Fibroblast of skin of right quadriceps (primary cell): ENCODE data around the gene SLC6A3.
"Not testable (repeated sequence)": the region's sequence is repeated elsewhere in the genome, so short reads cannot be mapped to it uniquely, and the experiment has no call there.

Experiments used
- DNase-seq: peaks from one replicate; pipeline ENCODE4 v3.0.0-alpha.2; 2013

SLC6A3 gene

DNA sequence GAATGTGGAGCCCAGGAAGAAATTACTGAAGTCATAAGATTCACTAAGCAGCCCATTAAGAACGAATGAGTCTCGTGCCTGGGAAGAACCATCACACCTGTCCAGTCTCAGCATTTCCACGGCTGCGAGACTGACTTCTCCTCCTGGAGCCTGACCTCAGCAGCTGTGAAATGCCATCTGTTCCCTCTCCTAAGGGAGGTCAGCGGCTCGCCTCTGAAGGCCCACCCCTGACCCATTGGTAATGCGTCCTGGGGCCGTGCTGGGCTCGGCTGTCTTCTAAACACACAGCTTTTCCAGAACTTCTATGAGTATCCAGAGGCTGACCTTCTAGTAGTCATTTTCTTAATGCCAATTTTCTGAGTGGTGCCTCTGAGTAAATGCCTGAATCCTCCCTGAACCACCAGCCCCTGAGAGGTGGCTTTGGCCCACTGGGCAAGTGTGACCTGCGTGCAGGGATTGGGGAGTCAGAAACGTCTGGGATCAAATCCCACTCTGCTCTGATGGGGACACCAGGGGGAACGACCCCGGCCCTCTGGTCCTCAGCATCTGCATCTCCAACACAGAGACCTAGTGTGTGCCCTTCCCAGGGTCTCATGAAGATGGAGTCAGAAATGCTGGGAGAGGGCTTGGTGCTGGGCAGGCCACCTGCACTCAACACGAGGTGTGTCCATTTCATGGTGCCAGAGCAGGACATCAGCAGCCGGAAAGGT is 5.7 kb downstream of the SLC6A3 start:
- DNase-seq, result no peak

DNA sequence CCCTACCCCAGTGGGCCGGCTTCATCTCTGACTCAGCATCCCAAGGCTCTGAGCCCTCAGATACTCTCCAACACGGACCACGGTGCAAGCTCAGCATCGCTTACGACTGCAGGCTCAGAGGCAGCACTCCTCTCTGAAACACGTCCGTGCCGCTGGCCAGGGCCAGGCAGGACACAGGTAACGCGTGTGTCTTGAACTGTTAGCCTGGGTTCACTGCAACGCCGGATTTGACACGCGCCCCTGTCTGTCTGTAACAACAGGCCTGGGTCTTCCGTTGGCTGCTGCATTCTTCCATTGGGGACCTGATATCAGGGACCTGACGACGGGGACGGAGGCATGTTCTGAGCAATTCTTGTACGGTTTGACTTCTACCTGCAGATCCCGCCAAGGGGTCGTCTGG is 6.4 kb downstream of the SLC6A3 start:
- DNase-seq, result no peak

DNA sequence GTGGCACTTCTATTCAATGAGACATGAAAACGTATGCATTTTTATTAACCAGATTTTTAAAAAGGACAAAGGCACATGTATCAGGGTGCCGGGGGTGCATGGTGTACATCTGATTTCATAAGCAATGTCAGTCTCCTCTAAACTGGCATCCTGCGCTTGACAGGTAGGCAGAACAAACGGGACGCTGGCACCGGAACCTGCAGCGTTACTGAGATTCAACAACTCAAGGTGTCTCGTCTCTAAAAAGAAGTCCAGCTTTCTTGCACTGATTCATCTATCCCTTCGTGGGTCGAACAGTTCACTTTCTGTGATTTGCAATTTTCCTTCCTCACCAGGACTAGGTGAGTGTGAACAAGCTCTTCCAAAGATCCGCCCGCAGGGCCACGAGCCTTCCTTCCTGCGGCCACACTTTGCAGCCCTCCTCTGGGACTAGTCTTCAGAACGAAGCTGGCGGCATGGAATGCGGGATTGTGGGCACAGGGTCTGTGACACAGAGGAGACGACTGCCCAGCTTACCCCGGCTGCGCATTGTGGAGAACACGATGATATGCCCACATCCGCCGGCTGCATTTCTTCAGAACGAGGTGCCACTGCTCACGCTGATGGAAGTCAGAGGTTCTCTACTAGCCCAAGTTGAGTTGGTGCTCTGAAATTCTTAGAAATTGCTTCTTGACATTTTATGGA is 7.2 kb downstream of the SLC6A3 start:
- DNase-seq, result no peak

DNA sequence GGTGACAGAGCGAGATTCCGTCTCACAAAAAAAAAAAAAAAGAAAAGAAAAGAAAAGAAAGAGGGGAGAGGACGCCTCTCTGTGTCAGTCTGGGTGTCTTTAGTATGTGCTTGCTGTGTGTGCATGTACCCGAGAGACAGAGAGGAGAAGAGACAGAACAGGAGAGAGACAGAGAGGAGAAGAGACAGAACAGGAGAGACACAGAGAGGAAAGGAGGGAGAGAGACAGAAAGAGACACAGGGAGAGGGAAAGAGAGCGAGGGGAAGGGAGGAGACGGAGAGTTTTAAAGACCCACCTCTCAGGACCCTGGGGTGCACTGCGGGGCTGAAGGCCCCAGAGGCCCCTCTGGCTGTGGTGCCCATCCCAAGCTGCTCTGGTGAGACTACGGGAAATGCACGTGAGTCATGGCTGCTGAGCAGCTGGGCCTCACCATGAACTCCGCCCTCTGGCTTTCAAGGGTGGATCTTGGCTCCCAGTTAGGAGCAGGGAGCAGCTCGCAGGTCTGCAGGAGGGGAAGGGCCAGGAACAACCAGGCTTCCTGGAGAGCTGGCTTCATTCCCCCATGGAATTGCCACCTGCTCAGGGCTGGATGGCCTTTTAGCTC is 7.9 kb downstream of the SLC6A3 start:
- DNase-seq, result peak; percentile 13

DNA sequence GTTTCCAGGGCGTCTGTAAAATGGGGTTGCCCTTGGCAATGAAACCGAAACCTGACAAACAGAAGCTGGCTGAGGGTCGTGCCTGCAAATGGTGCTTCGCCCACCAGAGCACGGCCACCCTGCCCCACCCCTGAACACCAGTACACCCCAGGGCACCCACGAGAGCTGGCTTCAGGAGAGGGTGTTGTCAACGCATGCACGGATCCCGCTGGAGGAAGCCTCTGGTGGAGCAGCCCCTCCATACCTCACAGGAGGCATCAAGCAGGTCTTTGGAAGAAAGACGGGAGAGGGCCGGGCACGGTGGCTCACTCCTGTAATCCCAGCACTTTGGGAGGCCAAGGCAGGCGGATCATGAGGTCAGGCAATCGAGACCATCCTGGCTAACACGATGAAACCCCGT is 8.6 kb downstream of the SLC6A3 start:
- no peak for DNase-seq

DNA sequence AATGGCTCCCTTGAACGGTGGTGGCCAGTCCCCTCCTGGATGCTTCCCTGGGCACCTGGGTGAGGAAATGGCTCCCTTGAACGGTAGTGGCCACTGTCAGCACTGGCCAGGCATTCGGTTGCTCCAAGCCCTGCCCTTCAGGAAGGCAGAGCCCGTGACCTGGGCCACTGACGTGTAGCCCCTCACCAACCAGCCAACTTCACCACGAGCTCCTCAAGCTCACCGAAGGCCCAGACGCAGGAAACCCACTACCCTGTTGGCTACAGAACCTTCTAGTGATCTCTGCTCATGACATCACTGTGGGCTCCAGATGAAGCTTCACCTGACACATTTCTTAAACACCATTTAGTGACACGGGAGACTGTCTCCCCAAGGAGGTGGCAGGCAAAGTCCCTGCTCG is 9.2 kb downstream of the SLC6A3 start:
- no peak for DNase-seq

DNA sequence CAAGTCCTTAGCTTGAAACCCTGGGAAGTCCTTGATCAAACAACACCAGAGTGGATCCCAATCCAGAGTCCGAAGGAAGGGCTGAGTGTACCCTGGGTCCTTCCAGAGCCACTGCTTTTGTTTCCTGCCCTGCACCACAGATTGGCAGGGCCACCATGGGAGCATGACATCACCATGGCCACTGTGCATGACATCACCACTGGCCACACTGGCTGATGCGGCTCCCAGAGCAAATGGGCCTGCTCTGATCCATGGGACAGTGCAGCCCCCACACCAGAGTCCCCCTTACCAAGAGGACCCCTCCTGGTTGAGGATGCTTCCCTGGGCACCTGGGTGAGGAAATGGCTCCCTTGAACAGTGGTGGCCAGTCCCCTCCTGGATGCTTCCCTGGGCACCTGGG is 9.9 kb downstream of the SLC6A3 start:
- no peak for DNase-seq

DNA sequence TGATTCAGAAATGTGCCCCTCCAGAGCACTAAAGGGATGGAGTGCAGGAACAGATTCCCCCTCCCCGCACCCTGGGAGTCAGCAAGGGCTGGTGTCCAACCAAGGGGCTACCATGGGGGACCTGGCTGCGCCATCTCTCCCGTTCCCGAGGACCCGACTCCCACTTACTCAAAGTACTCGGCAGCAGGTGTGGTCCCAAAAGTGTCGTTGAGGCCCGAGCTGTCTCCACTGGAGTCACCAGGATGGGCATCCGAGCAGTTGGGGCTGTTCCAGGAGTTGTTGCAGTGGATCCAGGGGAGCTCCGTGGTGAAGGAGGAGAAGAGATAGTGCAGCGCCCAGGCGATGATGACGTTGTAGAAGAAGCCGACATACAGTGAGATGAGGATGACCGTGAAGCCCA is 12.9 kb downstream of the SLC6A3 start:
- DNase-seq, result no peak

DNA sequence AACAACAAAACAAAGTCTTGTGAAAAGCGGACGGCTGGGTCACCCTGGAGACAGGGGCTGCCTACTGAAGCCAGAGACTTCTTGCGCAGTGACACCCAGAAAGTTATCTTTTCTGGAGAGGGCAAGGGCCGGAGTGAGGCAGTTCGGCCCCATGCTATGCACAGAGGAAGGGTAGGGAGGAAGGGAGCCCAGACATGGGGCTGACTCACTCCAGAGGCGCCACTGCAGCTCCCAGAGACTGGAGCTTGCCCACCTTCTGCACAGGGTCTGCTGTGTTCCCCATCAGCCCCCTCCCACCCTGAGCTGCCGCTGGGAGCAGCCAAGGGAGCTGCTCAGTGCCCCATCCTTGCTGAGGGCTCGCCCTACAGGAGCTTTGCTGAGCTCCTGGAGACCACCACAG is 13.3 kb downstream of the SLC6A3 start:
- DNase-seq, result no peak

DNA sequence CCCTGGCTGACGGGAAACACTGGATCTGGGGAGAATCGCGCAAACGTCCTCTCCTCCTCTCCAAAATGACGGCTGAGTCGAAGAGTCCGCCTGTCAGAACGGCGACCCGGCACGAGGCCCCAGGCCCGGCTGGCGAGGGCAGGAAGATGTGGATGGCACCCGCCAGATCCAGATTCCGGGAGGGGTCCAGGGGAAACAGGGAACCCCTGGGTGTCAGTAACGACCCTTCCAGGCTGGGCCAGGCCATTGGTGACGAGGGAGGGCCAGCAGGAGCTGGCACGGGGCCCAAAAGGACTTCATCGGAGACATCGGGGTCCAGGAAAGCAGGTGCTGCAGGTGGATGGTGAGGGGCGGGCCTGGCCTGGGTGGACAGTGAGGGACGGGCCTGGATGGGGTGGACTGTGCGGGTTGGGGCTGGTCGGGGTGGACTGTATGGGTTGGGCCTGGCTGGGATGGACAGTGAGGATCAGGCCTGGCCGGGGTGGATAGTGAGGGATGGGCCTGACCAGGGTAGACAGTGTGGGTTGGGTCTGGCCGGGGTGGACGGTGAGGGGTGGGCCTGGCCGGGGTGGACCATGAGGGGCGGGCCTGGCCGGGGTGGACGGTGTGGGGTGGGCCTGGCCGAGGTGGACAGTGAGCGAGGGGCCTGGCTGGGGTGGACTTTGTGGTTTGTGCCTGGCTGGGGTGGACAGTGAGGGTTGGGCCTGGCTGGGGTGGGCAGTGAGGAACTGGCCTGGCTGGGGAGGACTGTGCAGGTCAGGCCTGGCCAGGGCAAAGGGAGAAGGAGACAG is 14.0 kb downstream of the SLC6A3 start:
- DNase-seq, result no peak

DNA sequence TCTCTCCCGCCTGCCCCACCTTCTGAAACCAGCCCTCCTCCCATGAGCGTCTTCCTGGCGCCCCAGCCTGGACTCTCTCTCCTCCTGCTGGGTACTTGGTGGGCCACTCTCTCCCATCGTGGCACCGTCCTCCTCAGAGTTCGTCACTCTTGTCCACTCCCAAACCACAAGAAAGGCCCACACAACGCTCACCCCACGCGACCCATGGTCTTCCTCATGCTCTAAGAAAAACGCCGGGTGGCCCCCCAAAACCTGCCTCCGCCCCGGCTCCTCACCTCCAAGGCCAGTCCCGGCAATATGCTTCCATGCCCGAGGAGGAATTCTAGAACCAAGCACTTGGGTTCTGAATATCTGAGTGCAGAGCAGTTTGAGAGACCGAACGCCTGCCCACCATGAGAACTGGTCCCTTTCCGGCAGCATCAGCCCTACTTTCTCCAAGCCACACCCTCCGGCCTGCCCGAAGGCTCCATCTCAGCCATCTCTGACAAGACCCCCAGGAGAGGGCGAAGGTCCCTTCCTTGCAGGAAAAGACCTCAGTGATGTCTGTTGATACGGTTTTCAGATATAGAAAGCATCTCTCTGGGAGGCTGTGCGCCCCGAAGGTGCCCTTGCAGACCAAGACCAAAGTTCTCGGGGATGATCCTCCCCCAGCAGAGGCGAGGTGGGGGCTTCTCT is 15.0 kb downstream of the SLC6A3 start:
- no peak for DNase-seq

DNA sequence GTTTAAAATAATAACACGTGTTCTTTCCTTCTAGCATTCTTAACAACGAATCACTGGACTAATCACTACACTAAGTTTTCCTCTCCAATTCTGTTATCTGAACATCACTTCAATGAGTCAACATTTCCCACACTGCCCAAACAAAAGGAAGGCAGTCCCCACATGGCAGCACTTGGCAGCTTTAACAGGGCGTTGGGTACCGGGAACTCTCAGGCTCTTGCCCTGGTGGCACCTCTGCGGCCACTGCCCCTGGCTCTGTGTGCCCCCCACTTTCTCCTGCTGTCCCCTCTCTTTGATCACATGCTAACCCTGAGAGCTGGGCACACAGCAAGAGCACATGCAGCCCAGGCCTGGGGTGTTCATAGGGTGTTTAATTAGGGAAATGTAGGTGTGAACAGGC is 15.7 kb downstream of the SLC6A3 start:
- no peak for DNase-seq

DNA sequence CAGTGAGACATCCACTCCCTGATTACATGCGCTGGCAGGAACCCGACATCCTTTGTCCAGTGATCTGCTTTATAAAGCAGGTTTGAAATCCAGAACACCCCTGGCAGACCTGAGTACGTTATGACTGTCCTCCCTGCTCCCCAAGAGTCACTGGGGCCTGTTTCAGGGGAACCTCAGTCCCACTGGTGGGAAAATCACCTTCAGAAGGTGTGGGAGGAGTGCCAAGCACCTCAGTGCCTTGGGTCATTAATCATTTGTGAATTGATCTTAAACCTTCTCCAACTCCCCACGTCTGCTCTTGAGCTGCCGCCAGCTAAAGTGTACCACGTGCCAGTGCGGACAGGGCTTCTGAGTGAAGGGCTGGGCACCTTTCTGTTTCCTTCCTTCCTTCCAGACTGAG is 16.2 kb downstream of the SLC6A3 start:
- DNase-seq, result no peak

DNA sequence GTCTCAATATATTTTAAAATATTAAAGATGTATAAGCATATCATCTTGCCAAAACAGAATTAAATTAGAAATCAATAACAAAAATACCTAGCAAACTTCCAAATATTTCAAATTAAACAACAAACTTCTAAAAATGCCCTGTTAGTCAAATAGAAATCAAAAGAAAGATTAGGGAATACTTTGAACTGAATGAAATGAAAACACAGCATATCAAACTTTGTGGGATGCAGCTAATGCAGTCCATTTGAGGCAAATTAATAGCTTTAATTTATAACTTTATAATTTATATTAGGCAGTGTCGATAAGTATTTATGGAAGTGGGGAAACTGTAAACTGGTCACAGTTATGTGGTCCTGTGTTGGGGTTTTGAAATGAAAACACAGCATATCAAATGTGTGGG is 17.1 kb downstream of the SLC6A3 start:
- no peak for DNase-seq

DNA sequence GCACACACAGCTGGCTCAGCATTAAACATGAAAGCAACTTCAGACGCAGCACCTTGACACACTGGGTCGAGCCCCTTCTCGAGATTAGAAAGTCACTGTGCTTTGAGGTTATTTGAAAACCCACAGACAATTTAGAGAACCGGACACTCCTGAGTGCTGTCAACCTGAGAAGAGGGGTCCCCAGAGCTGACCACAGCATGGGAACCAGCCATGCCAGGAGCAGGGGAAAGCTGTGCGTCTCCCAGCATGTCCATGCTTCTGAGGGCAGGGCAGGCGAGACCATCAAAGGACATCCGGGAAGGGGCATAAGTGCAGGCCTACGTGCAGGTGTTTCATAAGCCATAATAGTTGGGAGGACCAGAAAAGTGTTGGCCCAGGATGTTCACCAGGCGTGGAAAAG is 20.5 kb downstream of the SLC6A3 start:
- DNase-seq, result no peak

DNA sequence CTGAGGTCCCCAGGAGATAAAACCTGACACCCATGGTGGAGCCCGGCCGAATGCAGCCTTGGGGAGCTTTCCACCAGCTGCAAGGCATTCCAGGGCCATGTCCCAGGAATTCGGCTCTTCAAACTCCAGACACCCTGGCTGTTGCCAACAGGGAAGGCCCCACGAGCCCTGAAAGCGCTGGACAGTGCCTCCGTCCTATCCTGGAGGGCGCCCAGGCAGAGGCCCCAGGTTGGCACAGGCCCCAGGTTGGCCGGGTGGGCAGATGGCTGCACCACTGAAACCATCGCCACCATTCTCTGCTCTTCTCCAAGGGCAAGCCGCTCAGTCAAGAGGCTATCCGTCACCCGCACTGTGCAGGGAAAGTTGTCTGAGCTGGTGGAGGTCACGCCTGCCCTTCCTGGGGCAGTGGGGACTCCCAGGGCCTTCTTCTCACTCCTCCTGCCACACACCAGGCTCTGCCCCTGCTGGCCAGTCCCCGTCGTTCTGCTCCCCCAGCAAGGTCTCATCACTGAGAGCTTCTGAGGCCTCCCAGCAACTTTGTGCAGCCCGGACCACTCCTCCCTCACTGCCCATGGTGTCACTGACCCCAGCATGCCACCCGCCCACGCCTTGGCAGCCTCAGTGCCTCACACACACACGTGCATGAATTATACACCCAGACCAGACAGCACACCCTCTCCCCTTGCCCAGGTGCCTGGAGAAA is 21.2 kb downstream of the SLC6A3 start:
- DNase-seq, result no peak

DNA sequence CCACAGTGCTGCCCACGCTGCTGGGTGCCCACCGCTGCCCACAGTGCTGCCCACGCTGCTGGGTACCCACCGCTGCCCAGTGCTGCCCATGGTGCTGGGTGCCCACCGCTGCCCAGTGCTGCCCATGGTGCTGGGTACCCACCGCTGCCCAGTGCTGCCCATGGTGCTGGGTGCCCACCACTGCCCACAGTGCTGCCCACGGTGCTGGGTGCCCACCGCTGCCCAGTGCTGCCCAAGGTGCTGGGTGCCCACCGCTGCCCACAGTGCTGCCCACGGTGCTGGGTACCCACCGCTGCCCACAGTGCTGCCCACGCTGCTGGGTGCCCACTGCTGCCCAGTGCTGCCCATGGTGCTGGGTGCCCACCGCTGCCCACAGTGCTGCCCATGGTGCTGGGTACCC is 22.7 kb downstream of the SLC6A3 start:
- DNase-seq, result not testable (repeated sequence)

DNA sequence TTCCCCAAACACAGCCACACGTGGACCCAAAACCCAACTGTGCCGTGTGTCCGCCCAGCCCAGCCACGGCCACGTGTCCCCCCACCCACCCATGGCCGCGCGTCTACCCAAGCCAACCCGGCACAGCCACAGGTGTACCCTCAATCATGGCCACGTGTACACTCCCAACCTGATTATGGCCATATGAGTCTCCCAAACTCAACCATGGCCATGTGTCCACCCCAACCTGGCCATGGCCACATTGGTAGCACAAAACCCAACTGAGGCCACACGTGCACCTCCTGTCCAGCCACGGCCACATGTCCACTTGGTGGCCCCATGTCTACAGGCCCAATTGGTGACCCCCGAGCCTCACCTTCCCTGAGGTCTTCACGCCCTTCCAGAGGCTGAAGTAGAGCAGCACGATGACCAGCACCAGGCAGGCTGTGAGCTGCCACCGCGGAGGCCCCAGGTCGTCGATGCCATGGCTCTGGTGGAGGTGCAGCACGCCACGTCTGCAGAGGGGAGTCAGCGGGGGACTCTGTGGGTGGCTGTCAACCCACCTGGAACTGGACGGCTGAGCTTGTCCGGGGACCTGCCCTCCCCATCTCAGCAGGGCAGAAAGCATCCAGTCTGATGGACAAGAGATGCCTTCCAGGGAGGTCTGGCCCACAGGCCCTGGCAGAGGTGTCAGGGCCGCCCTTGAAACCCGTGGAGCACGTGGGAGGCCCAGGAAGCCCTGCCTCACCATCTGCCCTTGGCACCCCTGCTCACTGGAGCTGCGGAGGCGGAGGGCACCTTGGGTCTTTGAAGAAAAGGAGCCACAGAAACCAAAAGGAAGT is 23.5 kb downstream of the SLC6A3 start:
- no peak for DNase-seq

DNA sequence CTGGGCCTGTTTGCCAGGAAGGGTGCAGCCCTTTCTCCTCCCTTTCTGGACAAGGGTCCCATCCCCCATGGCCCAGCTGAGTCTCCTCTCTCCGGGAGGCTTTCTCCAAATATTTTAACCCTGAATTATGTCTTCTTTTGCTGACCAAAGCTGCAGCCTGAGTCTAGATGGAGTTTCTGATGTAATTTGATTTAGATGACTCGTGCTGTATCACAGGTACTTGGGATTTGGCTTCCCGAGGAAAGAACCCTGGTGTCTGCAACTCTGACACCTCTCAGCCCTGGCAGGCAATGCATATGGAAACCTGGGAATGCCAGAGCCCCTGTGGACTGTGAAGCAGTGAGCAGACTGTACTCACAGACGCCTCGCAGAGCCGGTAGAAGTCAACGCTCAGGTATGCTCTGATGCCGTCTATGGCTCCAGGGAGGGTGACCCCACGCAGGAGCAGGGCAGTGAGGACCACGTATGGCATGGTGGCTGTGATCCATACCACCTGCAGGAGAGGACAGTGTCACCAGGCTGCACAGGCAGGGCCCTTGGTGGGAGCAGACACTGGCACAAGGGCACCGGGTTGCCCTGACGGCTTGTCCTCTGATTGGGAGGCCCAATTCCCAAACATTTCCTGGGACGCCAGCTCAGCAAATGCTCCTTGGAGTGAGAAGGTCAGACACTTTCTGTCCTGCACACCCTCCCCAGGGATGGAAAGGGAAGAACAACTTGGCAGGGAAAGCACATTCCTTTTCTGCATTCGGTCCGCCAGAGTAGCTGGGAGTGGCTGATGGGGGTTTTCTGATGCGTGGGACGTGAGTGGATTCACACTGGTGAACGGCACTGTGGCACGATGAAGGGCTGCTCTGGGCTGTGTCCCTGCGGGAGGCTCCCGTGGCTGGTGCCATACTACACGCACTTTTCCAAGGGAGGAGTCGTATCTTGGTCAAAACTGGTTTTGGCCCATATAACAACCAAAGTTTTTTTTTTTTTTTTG is 24.7 kb downstream of the SLC6A3 start:
- DNase-seq, result no peak
